ENCODE data around the gene EIF4G3.

DNA sequence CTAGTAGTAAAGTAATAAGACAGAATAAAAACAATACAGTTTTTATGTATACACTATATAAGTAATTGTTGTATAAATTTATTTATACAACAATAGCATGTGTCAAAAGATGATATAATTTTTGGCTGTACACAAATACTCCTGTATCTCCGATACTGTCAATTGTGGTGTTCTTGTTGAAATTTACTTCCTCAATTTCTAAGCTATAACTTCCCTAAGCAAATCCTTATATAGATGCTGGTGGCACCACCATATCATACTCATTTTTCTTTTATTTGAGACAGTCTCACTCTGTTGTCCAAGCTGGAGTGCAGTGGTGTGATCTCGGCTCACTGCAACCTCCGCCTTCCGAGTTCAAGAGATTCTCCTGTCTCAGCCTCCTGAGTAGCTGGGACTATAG, 248.6 kb downstream of the EIF4G3 start:
- no peak for TF ChIP-seq POLR2AphosphoS5 (IDR thresholded peaks at IDR 0.05; ENCODE audit: low read depth, low read length)
- TF ChIP-seq CTCF (IDR thresholded peaks at IDR 0.05), result no peak
- TF ChIP-seq, protein P1, sequence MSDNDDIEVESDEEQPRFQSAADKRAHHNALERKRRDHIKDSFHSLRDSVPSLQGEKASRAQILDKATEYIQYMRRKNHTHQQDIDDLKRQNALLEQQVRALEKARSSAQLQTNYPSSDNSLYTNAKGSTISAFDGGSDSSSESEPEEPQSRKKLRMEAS (IDR thresholded peaks at IDR 0.05; ENCODE audit: low read depth), result no peak
- no peak for TF ChIP-seq EP300 (IDR thresholded peaks at IDR 0.05; ENCODE audit: borderline replicate concordance in 1 of 2, low read depth in 1 of 2, low read length in 1 of 2)
- no peak for TF ChIP-seq SIN3A (IDR thresholded peaks at IDR 0.05; ENCODE audit: borderline replicate concordance, low read depth, low read length)
- TF ChIP-seq SMC3 (IDR thresholded peaks at IDR 0.05; ENCODE audit: low read depth, low read length), result no peak
- no peak for TF ChIP-seq EZH2phosphoT487 (IDR thresholded peaks at IDR 0.05; ENCODE audit: borderline replicate concordance, low read depth)
- no peak for TF ChIP-seq RAD21 (IDR thresholded peaks at IDR 0.05; ENCODE audit: low read length)
- TF ChIP-seq RXRA (IDR thresholded peaks at IDR 0.05; ENCODE audit: borderline replicate concordance, low read depth), result no peak
- TF ChIP-seq, protein P2, sequence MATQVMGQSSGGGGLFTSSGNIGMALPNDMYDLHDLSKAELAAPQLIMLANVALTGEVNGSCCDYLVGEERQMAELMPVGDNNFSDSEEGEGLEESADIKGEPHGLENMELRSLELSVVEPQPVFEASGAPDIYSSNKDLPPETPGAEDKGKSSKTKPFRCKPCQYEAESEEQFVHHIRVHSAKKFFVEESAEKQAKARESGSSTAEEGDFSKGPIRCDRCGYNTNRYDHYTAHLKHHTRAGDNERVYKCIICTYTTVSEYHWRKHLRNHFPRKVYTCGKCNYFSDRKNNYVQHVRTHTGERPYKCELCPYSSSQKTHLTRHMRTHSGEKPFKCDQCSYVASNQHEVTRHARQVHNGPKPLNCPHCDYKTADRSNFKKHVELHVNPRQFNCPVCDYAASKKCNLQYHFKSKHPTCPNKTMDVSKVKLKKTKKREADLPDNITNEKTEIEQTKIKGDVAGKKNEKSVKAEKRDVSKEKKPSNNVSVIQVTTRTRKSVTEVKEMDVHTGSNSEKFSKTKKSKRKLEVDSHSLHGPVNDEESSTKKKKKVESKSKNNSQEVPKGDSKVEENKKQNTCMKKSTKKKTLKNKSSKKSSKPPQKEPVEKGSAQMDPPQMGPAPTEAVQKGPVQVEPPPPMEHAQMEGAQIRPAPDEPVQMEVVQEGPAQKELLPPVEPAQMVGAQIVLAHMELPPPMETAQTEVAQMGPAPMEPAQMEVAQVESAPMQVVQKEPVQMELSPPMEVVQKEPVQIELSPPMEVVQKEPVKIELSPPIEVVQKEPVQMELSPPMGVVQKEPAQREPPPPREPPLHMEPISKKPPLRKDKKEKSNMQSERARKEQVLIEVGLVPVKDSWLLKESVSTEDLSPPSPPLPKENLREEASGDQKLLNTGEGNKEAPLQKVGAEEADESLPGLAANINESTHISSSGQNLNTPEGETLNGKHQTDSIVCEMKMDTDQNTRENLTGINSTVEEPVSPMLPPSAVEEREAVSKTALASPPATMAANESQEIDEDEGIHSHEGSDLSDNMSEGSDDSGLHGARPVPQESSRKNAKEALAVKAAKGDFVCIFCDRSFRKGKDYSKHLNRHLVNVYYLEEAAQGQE (IDR thresholded peaks at IDR 0.05; ENCODE audit: low read depth, low read length), result no peak
- TF ChIP-seq PBX3 (IDR thresholded peaks at IDR 0.05), result no peak
- TF ChIP-seq TAF1 (IDR thresholded peaks at IDR 0.05; ENCODE audit: borderline replicate concordance, low read depth, low read length), result no peak
- no peak for TF ChIP-seq ZBTB33 (IDR thresholded peaks at IDR 0.05; ENCODE audit: borderline replicate concordance, low read depth)
